Chondrocyte (in vitro differentiated cells): Measurements from ENCODE around the gene GP2. TPM values are rescaled to one million over a fixed set of nuclear protein-coding genes. Genes with fewer than 3 reads are reported as not detected.

ENCODE experiments used
- DNase-seq: peaks from one replicate; pipeline ENCODE4 v3.0.0; 2021; ENCODE audit warnings: mixed read lengths, low spot score
- H3K27ac Mint-ChIP-seq: one replicate; pipeline ENCODE4 v1.8.0; 2021; ENCODE audit warnings: mild to moderate bottlenecking, moderate library complexity, mixed read lengths; ENCODE audit not compliant: unreplicated experiment
- H3K27me3 Mint-ChIP-seq: 2 replicates; pipeline ENCODE4 v1.8.0; 2021; ENCODE audit warnings: low read depth, mixed read lengths
- H3K36me3 Mint-ChIP-seq: 2 replicates; pipeline ENCODE4 v1.8.0; 2021; ENCODE audit warnings: low read depth, mixed read lengths
- H3K4me1 Mint-ChIP-seq: 2 replicates; pipeline ENCODE4 v1.8.0; 2021; ENCODE audit warnings: low read depth, mild to moderate bottlenecking, mixed read lengths
- H3K4me3 Mint-ChIP-seq: one replicate; pipeline ENCODE4 v1.8.0; 2021; ENCODE audit warnings: mild to moderate bottlenecking, moderate library complexity, mixed read lengths; ENCODE audit not compliant: unreplicated experiment
- H3K9me3 Mint-ChIP-seq: 2 replicates; pipeline ENCODE4 v1.8.0; 2021; ENCODE audit warnings: low read depth, mixed read lengths
- total RNA-seq: library from RNA; stranded (reverse); gene quantifications from 3 replicates; pipeline ENCODE4 v1.2.1, GENCODE V29; 2021
- TF ChIP-seq, protein P1 (sequence below): fragments of 200-600 bp; sonication (generic); IDR thresholded peaks from 2 replicates; pipeline ENCODE4 v1.5.0; 2021; ENCODE audit warnings: antibody characterized with exemption, mild to moderate bottlenecking, moderate library complexity

GP2 gene
- total RNA-seq, 1 donor from 2014 or later, result not detected

DNA sequence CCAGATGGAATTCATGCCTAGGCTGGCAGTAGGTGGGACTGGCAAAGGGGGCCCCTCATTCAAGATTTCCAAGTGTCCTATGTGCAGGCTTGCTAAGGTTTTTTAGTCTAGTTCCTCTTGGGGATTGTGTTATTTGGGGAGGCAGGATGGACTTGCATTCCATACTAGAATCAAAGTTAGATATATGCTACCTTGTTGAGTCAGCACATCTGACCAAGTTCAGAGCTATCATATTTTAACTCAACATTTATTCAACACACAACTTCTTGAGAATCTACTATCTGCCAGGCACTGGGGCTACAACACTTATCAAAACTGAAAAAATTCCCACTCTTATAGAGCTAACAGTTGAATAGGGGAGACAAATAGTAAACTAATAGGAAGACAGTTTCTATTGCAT, 6.7 kb downstream of the GP2 start:
- Mint-ChIP-seq H3K27ac (no peak overlapping the region), H3K9me3 (no peaks in the 10 kb centered on the region), H3K36me3 (no peaks in the 10 kb centered on the region), H3K27me3 (peaks cover 8% of the 10 kb centered on the region), H3K4me1 (no peaks in the 10 kb centered on the region), H3K4me3 (no peak overlapping the region)
- TF ChIP-seq, protein P1, sequence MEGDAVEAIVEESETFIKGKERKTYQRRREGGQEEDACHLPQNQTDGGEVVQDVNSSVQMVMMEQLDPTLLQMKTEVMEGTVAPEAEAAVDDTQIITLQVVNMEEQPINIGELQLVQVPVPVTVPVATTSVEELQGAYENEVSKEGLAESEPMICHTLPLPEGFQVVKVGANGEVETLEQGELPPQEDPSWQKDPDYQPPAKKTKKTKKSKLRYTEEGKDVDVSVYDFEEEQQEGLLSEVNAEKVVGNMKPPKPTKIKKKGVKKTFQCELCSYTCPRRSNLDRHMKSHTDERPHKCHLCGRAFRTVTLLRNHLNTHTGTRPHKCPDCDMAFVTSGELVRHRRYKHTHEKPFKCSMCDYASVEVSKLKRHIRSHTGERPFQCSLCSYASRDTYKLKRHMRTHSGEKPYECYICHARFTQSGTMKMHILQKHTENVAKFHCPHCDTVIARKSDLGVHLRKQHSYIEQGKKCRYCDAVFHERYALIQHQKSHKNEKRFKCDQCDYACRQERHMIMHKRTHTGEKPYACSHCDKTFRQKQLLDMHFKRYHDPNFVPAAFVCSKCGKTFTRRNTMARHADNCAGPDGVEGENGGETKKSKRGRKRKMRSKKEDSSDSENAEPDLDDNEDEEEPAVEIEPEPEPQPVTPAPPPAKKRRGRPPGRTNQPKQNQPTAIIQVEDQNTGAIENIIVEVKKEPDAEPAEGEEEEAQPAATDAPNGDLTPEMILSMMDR, result no peak
- no peak for DNase-seq

DNA sequence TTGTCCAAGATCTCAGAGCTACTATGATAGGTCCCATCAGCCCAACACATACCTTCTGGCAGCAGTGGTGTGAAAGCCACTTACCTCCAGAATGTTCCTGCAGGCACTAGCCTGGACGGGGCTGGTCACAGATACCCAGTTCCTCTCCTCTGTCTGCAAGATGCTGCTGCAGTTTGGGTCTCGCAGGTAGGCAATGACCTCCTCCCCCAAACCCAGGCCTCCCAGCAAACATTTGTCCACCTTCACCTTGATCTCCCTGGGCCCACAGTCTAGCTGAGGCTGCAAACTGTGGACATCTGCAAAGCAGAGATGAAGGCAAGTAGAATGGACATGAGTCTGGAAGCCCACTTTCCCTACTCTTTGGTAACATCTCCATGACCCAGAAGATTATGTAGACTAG, 7.1 kb downstream of the GP2 start:
- no peaks in the 10 kb centered on the region for H3K36me3 Mint-ChIP-seq
- H3K27ac Mint-ChIP-seq, result no peak overlapping the region
- no peaks in the 10 kb centered on the region for H3K9me3 Mint-ChIP-seq
- no peaks in the 10 kb centered on the region for H3K4me1 Mint-ChIP-seq
- DNase-seq, result no peak
- no peak overlapping the region for H3K4me3 Mint-ChIP-seq
- H3K27me3 Mint-ChIP-seq, result peaks cover 8% of the 10 kb centered on the region
- TF ChIP-seq, protein P1, result no peak

DNA sequence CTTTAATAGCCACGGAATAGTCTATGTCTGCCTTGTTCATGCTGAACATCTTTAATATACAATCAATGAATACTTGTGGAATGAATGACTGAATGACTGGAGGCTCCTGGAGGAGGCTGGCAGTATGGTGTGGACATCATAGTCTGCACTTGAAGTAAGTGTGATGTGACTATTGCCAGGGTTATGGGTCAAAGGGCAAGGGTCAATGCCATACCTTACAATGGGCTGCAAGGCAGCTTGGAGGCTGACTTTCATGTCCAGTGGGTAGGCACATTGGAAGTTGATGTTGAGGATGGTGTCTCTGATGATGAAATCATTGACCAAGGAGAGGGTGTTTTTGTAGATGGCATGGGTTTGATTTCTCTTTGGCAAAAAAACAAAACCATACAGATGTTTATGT, 7.9 kb downstream of the GP2 start:
- H3K9me3 Mint-ChIP-seq, result no peaks in the 10 kb centered on the region
- H3K36me3 Mint-ChIP-seq, result no peaks in the 10 kb centered on the region
- no peak overlapping the region for H3K27ac Mint-ChIP-seq
- H3K4me3 Mint-ChIP-seq, result no peak overlapping the region
- DNase-seq, result no peak
- H3K4me1 Mint-ChIP-seq, result no peaks in the 10 kb centered on the region
- TF ChIP-seq, protein P1, result no peak
- H3K27me3 Mint-ChIP-seq, result peaks cover 8% of the 10 kb centered on the region

DNA sequence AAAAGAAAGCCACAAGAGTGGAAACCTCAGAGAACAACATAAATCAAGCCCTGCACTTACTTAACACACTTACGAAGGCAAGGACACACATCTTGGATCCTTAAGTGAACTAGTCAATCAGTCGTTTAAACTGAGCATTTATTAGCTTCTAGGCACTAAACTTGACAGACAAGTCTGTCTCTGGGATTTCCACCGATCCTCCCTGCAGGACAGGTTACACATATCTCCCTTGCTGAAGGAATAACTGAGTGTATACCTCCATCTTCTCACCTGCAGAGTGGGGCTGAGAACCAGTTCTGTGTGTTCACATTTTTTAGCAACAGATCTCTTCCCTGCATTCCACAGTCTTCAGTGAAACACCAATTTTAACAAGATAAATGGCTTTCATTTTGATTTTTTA, 8.9 kb downstream of the GP2 start:
- TF ChIP-seq, protein P1, result no peak
- no peak overlapping the region for H3K4me3 Mint-ChIP-seq
- no peaks in the 10 kb centered on the region for H3K9me3 Mint-ChIP-seq
- no peaks in the 10 kb centered on the region for H3K36me3 Mint-ChIP-seq
- H3K4me1 Mint-ChIP-seq, result no peaks in the 10 kb centered on the region
- peaks cover 8% of the 10 kb centered on the region for H3K27me3 Mint-ChIP-seq
- DNase-seq, result no peak
- H3K27ac Mint-ChIP-seq, result no peak overlapping the region

DNA sequence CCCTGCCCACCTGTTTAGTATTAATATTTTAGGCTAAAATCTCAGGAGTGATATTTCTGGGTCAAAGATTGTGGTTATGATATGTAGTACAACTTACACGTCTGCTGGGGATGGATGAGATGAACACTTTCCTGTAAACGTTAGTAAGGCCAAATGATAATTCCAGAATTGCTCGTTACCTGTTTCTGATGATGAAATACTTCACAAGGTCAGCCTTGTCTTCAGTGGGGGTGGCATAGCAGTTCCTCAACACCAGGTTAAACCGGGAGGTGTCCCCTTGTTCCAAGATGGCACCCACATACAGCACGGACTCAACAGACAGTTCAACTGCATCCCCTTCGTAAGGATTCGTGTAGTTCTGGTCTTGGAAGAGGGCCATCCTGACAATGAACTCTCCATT, 9.3 kb downstream of the GP2 start:
- TF ChIP-seq, protein P1, result no peak
- no peak for DNase-seq
- H3K27ac Mint-ChIP-seq, result no peak overlapping the region

More for the DNA sequence above, 9.3 kb downstream of the GP2 start:
- H3K9me3 Mint-ChIP-seq, result no peaks in the 10 kb centered on the region
- no peaks in the 10 kb centered on the region for H3K36me3 Mint-ChIP-seq
- H3K27me3 Mint-ChIP-seq, result peaks cover 8% of the 10 kb centered on the region
- no peaks in the 10 kb centered on the region for H3K4me1 Mint-ChIP-seq
- no peak overlapping the region for H3K4me3 Mint-ChIP-seq
